ENCODE data around the gene BTG3.

BTG3 gene

DNA sequence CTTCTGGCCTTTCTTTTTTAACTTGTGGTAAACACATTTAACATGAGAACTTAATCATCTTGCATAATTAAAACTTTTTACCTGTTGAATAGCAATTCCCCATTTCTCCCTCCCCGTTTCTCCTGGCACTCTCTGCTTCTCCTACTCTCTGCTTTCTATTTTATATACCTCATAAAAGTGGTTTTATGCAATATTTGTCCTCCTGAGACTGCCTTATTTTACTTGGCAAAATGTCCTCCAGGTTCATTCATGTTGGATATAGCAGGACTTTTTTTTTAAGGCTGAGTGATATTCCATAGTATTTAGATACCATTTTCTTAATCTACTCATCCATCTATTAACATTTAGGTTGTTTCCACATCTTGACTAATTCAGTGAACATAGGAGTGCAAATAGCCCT, 35.0 kb downstream of the BTG3 start:
- no peak overlapping the region for H3K4me3 ChIP-seq (ENCODE audit: low read length)
- H3K9ac ChIP-seq (ENCODE audit: low read length), result no peak overlapping the region
- H3K27me3 ChIP-seq (ENCODE audit: low read depth, low read length), result no peaks in the 10 kb centered on the region
- H4K20me1 ChIP-seq (ENCODE audit: insufficient read depth, low read length), result no peaks in the 10 kb centered on the region
- no peak for TF ChIP-seq EZH2phosphoT487 (IDR thresholded peaks at IDR 0.05; ENCODE audit: low read depth)
- TF ChIP-seq, protein P1, sequence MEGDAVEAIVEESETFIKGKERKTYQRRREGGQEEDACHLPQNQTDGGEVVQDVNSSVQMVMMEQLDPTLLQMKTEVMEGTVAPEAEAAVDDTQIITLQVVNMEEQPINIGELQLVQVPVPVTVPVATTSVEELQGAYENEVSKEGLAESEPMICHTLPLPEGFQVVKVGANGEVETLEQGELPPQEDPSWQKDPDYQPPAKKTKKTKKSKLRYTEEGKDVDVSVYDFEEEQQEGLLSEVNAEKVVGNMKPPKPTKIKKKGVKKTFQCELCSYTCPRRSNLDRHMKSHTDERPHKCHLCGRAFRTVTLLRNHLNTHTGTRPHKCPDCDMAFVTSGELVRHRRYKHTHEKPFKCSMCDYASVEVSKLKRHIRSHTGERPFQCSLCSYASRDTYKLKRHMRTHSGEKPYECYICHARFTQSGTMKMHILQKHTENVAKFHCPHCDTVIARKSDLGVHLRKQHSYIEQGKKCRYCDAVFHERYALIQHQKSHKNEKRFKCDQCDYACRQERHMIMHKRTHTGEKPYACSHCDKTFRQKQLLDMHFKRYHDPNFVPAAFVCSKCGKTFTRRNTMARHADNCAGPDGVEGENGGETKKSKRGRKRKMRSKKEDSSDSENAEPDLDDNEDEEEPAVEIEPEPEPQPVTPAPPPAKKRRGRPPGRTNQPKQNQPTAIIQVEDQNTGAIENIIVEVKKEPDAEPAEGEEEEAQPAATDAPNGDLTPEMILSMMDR (IDR thresholded peaks at IDR 0.05; ENCODE audit: low read depth, low read length), result no peak
- no peak overlapping the region for H3K4me2 ChIP-seq (ENCODE audit: low read length)
- H3K36me3 ChIP-seq (replicated peaks; ENCODE audit: low read depth, low read length), result no peaks in the 10 kb centered on the region
- H3K4me1 ChIP-seq (ENCODE audit: low read length), result peaks cover 6% of the 10 kb centered on the region
- H3K27ac ChIP-seq (ENCODE audit: low read length), result no peak overlapping the region
- no peak overlapping the region for H2AFZ ChIP-seq (ENCODE audit: low read depth, low read length)
- no peaks in the 10 kb centered on the region for H3K9me3 ChIP-seq (ENCODE audit: insufficient read depth, low read length)
- H3K79me2 ChIP-seq (ENCODE audit: low read length), result no peaks in the 10 kb centered on the region

DNA sequence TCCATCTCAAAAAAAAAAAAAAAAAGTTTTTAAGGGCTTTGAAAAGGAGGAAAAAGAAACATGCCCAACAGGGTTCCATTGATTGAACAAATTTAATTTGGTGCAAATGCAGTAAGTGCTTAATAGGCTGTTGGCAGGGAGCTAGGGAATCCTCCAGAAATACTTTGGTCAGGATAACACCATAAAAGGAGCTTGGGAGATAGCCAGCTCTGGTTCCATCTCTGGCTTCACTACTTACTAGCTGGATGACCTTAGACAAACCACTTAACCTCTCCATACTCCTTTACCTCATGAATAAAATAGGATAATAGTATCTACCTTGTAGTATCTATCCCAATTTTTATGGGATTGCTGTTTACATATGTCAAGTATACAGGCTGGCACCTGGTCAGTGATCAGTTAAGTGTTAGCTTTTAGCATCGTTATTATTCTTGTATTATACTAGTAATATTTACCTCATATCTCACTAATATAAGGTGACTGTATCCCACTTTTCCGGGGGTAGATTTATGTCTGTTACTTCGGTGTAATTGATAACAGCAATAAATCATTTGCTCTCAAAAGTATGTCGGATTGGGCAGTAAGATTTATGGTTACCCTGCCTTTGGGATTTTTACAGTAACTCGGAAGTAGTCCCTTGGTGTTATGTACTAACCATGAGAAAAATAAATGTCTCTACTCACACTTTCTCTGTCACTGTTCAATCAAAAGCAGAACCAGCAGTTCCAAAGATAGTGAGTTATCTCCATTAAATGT, 36.4 kb downstream of the BTG3 start:
- no peak overlapping the region for H2AFZ ChIP-seq (ENCODE audit: low read depth, low read length)
- H3K79me2 ChIP-seq (ENCODE audit: low read length), result no peaks in the 10 kb centered on the region
- H3K4me1 ChIP-seq (ENCODE audit: low read length), result peaks cover 6% of the 10 kb centered on the region
- no peak overlapping the region for H3K27ac ChIP-seq (ENCODE audit: low read length)
- no peaks in the 10 kb centered on the region for H4K20me1 ChIP-seq (ENCODE audit: insufficient read depth, low read length)
- H3K4me3 ChIP-seq (ENCODE audit: low read length), result no peak overlapping the region
- H3K9ac ChIP-seq (ENCODE audit: low read length), result no peak overlapping the region
- no peak for TF ChIP-seq EZH2phosphoT487 (IDR thresholded peaks at IDR 0.05; ENCODE audit: low read depth)
- TF ChIP-seq, protein P1 (IDR thresholded peaks at IDR 0.05; ENCODE audit: low read depth, low read length), result no peak
- no peak overlapping the region for H3K4me2 ChIP-seq (ENCODE audit: low read length)
- no peaks in the 10 kb centered on the region for H3K36me3 ChIP-seq (replicated peaks; ENCODE audit: low read depth, low read length)
- no peaks in the 10 kb centered on the region for H3K9me3 ChIP-seq (ENCODE audit: insufficient read depth, low read length)
- no peaks in the 10 kb centered on the region for H3K27me3 ChIP-seq (ENCODE audit: low read depth, low read length)

DNA sequence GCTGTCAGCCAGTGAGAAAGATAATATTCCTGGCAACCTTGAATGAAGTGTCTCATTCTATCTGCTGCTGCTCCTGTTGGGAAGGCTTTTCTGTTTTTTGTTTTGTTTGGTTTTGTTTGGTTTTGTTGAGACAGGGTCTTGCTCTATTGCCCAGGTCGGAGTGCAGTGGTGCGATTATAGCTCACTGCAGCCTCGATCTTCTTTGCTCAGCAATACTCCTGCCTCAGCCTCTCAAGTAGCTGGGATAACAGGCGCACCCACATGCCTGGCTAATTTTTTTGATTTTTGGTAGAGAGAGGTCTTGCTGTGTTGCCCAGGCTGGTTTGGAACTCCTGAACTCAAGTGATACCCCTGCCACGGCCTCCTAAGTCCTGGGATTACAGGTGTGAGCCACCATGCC, 37.6 kb downstream of the BTG3 start:
- Histone ChIP-seq H3K27ac (ENCODE audit: low read length) (no peak overlapping the region), H3K9ac (ENCODE audit: low read length) (no peak overlapping the region), H2AFZ (ENCODE audit: low read depth, low read length) (no peak overlapping the region), H4K20me1 (ENCODE audit: insufficient read depth, low read length) (no peaks in the 10 kb centered on the region), H3K4me2 (ENCODE audit: low read length) (no peak overlapping the region), H3K36me3 (replicated peaks; ENCODE audit: low read depth, low read length) (no peaks in the 10 kb centered on the region), H3K4me3 (ENCODE audit: low read length) (no peak overlapping the region), H3K9me3 (ENCODE audit: insufficient read depth, low read length) (no peaks in the 10 kb centered on the region), H3K4me1 (ENCODE audit: low read length) (peaks cover 6% of the 10 kb centered on the region), H3K79me2 (ENCODE audit: low read length) (no peaks in the 10 kb centered on the region), H3K27me3 (ENCODE audit: low read depth, low read length) (no peaks in the 10 kb centered on the region)
- TF ChIP-seq, protein P1 (IDR thresholded peaks at IDR 0.05; ENCODE audit: low read depth, low read length), result no peak
- no peak for TF ChIP-seq EZH2phosphoT487 (IDR thresholded peaks at IDR 0.05; ENCODE audit: low read depth)

DNA sequence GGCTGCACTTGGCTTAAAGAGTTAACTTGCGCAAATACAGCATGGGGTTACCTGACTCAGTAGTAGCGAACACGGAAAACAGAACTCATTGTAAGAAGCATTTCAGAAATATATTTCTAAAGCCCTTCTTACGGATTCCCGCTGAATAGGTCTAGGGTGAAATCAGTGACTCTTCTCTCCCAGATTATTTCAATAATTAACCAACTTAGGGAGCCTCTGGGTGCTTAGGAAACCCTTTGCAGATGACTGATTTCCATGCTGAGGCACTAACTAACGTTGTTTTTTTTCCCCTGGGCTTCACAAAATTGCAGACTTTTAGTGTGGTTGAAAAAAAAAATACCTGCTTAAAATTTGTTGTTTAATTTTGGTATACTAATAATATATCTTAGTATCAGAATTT, 40.3 kb downstream of the BTG3 start:
- no peak overlapping the region for H3K9ac ChIP-seq (ENCODE audit: low read length)
- no peaks in the 10 kb centered on the region for H3K9me3 ChIP-seq (ENCODE audit: insufficient read depth, low read length)
- no peaks in the 10 kb centered on the region for H3K36me3 ChIP-seq (replicated peaks; ENCODE audit: low read depth, low read length)
- TF ChIP-seq, protein P1 (IDR thresholded peaks at IDR 0.05; ENCODE audit: low read depth, low read length), result no peak
- no peak for TF ChIP-seq EZH2phosphoT487 (IDR thresholded peaks at IDR 0.05; ENCODE audit: low read depth)
- no peak overlapping the region for H3K4me2 ChIP-seq (ENCODE audit: low read length)
- no peak overlapping the region for H3K4me3 ChIP-seq (ENCODE audit: low read length)
- no peak overlapping the region for H3K27ac ChIP-seq (ENCODE audit: low read length)
- H3K27me3 ChIP-seq (ENCODE audit: low read depth, low read length), result no peaks in the 10 kb centered on the region
- H4K20me1 ChIP-seq (ENCODE audit: insufficient read depth, low read length), result no peaks in the 10 kb centered on the region
- H3K79me2 ChIP-seq (ENCODE audit: low read length), result no peaks in the 10 kb centered on the region
- H2AFZ ChIP-seq (ENCODE audit: low read depth, low read length), result no peak overlapping the region
- peaks cover 6% of the 10 kb centered on the region for H3K4me1 ChIP-seq (ENCODE audit: low read length)

Measured in OCI-LY3 (cell line).